HG03066 (cell line): ENCODE measurements around the gene ENTPD1.
A peak's percentile ranks its signal among the peaks of the same experiment; 100 is the strongest.
"Not testable (repeated sequence)": the region's sequence is repeated elsewhere in the genome, so short reads cannot be mapped to it uniquely, and the experiment has no call there.

Experiments used
- ATAC-seq: cut with Tn5 transposase; IDR thresholded peaks from one replicate; pipeline ENCODE4 v1.9.1; 2021; ENCODE audit warnings: low read depth; ENCODE audit not compliant: unreplicated experiment

The ENTPD1 gene

DNA sequence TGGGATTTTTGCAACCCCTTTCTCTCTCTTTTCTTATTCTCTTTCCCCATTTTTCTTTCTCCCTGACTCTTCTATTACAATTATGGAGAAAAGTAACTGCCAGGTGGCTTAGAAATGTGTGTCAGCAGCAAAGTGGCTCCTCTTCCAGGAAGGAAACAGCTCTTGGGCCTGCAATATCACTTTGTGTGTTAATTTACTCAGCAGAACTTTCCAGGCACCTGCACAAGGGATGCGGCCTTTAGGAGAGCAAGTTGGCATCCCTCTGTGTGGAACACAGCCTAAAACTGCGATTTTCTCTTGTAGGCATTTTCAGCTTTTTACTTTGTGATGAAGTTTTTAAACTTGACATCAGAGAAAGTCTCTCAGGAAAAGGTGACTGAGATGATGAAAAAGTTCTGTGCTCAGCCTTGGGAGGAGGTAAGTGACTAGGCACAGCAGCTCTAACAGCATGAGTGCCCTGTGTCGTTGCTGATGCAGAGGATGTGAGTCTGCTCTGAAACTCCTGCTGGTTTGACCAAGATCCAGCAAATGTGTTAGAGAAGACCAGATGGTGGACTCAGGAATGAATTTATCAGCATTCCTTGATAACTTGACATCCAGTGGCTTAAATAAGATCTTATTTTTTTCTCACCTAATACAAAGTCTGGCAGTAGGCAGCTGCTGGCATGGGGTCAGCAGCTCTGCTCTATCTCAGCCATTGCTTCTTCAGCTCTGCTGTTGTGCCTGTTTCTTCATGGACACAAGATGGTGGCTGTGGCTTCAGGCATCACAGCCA is 104.4 kb downstream of the ENTPD1 start:
- ATAC-seq = no peak

DNA sequence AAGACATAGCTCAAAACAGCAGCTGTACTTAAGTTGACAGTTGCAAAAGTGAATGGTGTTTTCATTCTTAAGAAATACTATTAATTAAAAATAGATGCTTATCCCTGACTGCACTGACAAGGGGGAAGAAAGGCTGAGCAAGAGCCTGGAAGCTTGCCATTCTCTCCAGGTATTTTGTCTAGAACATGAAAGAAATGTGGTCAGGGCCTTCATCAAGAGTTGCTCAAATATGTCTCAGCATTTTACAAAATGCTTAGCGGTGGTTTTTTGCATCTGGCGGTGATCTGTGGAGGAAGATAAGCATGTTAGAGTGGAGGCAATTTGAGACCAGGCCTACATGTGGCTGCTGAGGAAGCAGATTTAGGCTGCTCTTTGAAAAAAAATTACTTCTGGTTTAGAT is 105.4 kb downstream of the ENTPD1 start:
- ATAC-seq = no peak

DNA sequence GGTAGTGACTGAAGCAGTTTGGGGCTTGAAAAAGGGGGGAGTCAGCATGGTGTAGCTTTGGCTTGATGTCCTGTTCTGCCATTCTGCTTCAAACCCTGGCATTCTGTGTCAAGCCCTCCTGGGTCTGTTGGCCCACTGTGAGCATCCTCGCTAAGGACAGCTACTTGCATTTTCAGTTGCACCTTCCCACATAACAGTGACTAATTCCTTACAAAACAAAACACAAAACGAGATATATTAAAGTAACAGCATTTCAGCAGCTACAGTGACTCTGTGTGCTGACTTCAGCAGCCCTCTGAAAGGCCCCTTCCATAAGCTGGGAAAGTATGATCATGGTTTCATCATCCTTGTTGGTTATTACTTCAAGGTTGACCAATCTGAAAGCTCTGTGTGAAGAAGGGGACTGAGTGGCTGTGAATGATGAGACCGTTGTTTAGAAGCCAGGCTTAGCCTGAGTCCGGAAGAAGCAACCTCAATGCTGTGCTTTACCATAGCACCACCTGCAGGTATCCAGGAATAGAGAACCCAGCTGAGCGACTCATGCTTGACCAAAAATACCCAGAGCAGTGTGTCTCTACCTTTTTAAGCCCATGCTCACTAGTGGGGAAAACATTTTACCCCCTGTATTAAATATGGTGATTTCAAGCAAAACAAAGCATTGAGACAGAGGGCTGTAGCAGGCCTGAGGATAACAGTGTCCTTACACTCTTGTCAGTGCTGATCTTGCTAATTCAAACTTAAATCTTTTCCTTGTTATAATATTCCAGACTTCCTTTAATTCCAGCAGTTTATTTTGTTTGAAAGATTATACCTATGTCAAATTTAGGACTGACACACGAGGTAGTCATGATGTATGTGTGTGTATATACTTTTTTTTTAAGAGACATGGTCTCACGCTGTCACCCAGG is 109.2 kb downstream of the ENTPD1 start:
- ATAC-seq = peak; percentile 78

DNA sequence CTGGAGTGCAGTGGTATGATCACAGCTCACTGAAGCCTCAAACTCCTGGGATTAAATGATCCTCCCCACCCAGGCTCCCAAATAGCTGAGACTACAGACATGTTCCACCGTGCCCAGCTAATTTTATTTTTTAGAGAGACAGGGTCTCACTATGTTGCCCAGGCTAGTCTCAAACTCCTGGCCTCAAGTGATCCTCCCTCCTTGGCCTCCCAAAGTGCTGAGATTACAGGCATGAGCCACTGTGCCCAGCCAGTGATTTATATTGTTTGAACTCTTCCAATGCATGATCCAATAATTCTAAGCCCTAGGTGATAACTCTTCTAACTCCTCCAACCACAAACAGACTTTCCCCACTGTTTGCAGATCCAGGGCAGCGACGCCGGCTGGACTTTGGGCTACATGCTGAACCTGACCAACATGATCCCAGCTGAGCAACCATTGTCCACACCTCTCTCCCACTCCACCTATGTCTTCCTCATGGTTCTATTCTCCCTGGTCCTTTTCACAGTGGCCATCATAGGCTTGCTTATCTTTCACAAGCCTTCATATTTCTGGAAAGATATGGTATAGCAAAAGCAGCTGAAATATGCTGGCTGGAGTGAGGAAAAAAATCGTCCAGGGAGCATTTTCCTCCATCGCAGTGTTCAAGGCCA is 110.0 kb downstream of the ENTPD1 start:
- no peak for ATAC-seq

DNA sequence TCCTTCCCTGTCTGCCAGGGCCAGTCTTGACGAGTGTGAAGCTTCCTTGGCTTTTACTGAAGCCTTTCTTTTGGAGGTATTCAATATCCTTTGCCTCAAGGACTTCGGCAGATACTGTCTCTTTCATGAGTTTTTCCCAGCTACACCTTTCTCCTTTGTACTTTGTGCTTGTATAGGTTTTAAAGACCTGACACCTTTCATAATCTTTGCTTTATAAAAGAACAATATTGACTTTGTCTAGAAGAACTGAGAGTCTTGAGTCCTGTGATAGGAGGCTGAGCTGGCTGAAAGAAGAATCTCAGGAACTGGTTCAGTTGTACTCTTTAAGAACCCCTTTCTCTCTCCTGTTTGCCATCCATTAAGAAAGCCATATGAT is 110.5 kb downstream of the ENTPD1 start:
- no peak for ATAC-seq

DNA sequence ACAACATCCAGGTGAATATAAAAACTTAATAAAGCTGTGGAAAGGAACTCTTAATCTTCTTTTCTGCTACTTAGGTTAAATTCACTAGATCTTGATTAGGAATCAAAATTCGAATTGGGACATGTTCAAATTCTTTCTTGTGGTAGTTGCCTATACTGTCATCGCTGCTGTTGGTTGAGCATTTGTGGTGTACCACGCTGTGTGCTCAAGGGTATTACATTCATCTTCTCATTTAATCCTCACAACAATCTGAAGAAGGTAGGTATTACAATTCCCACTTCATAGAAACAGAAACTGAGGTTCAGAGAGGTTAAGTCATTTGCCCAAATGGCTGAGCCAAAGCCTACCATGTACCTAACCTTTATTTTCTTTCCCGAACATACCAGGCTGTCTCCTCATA is 111.9 kb downstream of the ENTPD1 start:
- ATAC-seq = no peak

DNA sequence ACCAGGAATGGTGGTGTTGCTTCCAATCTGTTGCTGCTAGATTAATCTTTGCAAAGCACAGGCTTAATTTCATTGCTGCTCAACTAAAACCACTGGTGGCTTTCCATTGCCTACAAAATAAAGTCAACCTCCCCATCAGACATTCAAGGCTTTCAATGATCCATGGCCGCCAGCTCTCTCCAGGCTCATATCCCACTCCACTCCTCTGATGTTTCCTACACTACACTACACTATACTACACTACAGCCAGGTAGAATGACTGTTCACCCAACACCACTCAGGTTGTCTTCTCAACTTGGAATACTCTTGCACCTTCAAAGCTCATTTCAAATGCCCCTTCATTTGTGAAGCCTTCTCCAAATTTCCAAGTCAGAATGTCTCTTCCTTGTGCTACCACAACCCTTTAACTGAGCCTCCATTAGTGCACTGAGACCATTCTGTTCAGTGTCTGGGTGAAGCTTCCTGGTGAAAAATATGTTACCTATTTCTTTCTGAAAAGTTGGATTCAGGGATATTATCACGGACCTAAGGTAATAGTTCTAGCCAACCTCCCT is 116.3 kb downstream of the ENTPD1 start:
- no peak for ATAC-seq

DNA sequence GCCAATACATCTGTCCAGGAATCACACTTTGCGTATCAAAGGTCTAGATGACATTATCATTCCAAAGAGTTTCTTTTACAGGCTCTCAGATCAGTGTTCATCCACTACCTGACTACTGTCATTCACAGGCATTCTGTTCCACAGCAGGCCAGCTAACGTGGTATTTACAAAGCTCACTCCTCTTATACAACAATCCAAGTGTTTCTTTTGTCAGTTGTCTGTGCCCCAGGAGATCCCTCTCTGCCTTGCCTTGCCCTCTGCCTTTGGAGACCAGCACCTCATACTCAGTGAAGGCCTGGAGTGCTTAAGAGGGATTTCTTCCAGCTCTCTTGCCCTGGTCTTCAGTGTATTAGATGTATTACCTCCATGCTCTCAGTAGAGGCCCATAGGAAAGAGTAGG is 117.2 kb downstream of the ENTPD1 start:
- ATAC-seq = no peak

DNA sequence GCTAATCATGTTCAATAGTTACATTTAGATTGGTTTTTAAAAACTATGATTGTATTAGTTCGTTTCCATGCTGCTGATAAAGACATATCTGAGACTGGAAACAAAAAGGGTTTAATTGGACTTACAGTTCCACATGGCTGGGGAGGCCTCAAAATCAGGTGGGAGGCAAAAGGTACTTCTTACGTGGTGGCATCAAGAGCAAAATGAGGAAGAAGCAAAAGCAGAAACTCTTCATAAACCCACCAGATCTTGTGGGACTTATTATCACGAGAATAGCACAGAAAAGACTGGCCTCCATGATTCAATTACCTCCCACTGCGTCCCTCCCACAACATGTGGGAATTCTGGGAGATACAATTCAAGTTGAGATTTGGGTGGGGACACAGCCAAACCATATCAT is 117.7 kb downstream of the ENTPD1 start:
- ATAC-seq = no peak

DNA sequence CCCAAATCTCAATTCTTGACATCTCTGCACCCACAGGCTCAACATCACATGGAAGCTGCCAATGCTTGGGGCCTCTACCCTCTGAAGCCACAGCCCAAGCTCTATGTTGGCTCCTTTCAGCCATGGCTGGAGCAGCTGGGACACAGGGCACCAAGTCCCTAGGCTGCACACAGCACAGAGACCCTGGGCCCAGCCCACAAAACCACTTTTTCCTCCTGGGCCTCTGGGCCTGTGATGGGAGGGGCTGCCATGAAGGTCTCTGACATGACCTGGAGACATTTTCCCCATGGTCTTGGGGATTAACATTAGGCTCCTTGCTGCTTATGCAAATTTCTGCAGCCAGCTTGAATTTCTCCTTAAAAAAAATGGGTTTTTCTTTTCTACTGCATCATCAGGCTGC is 118.8 kb downstream of the ENTPD1 start:
- ATAC-seq = not testable (repeated sequence)

DNA sequence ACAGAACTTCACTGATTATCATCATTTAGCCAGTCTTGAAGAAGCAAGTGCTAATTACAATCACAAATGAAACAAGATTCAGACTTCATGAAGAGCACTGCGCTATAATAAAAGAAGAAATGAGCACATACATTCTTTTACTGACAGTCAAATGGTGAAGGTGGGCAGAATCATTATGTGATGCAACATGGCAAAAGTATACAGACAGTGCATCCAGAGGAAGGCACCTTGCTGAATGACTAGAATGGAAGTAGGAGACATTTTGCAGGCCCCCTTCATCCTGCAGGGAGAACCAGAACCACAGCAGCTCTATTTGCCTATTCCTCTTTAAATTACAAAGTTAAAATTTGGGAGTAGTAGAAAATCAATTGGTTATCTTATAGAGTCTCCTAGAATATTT is 120.8 kb downstream of the ENTPD1 start:
- no peak for ATAC-seq

DNA sequence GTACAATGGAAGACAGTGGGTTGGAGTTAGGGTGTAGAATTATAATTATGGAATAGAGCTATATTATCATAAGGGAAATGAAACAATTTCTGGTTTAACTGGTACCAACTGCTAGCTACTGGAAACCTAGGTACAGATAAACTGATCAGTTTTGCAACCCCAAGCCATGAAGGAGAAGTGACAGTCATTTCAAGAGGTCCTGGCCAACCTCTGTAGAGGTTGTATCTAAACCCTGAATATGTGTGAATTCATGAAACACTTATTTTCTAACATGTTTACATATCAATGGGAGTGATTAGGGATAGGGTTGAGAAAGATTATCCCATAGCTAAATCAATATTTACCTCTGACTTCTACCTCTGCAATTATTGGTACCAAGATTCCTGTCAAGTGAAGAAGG is 121.9 kb downstream of the ENTPD1 start:
- no peak for ATAC-seq

DNA sequence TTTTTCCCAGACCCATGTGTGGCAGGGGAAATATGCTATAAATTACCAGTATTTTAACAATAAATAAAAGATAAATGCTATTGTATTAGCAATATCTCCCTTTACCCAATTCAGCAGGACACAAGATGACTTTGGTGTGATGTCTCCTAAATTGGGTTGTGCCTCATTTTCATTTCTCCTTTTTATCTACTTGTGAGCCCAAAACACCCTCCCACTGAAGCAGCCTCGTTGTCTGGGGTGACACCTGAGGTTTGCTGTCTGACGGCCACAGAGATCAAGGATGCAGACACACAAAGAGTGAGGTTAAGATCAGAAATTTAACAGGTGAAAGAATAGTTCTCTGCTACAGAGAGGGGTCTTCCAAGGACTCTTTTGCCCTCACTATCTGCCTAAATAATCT is 124.7 kb downstream of the ENTPD1 start:
- ATAC-seq = no peak

DNA sequence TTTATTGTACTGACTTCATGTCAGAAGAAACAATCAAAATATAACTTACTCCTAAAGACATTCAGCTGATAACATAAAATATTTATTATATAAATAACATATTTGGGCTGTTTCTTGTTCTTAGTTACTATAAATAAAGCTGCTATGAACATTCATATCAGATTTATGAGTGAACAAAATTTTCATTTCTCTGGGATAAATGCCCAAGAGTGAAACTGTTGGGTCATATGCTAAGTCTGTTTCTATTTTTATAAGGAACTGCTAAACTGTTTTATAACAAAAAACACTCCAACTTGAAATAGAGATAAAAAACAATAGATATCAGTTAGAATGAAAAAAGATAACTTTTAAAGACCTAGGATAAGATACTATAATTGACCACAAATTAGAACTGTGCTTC is 125.4 kb downstream of the ENTPD1 start:
- ATAC-seq = no peak

DNA sequence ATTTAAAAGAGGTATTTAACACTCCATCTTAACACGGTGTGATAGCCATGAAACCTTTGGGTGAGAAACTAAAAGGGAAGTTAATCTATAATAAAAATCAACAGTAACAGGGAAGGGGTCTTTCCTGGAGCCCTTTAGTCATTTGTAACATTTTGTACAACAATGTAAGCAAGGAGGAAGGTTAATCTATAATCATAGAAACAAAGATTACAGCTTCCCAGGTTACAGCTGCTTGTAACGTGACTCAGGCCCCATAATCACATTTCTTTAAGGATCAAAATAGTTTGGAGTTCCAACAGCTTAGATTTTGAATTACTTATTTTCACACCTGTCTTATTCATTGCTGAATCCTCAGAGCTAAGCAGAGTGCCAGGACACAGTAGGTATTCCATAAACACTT is 133.9 kb downstream of the ENTPD1 start:
- ATAC-seq = no peak

DNA sequence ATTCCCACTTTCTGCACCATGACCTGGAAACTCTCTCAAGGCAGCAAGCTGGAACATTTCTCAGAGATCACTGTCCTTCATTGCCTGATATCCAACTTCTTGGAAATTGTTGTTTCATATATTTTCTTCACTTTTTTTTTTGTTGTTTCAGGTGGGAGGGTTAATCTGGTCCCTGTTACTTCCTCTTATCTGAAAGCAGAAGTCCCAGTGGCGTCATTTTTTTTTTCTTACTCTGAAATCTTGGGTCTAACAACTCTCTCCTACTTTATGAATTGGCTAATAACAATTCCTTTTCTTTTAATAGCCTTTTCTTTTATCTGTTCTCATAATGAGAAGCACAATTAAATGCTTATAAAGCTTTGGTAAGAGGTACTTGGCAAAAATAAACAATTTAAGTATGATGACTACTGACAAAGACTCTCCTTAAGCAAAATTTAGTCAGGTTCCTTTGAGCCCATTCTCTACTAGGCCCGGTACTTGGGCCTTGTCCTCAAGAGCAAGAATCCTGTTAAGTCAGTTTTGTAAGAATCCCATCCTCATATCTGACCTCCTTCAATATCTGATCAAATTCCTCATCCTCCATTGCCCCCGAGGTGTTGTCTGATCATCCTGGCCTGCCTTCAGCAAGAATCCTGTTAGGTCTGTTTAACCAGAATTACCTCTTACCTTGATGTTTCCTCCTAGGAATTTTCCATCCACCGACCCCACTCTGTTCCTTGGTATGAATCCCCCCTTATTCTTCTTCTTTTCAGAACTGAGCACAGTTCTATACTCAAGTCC is 140.3 kb downstream of the ENTPD1 start:
- no peak for ATAC-seq

DNA sequence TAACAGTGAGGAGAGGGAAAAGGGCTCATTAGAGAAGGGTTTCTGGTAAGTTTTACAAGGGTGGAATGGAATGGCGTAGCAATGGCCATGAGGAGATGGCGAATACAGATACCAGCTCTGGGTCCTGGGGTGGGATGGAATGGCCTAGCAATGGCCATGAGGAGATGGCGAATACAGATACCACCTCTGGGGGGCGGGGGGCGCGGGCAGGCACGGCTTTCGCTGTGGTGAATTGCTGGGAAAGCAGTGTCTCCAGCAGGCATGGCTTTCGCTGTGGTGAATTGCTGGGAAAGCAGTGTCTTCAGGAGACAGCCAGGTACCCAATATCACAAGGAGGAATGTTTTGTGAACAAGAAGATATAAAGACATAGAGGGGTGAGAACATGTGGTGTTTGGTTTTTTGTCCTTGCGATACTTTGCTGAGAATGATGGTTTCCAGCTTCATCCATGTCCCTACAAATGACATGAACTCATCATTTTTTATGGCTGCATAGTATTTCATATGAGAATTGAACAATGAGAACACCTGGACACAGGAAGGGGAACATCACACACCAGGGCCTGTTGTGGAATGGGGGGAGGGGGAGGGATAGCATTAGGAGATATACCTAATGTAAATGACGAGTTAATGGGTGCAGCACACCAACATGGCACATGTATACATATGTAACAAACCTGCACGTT is 150.1 kb downstream of the ENTPD1 start:
- not testable (repeated sequence) for ATAC-seq

DNA sequence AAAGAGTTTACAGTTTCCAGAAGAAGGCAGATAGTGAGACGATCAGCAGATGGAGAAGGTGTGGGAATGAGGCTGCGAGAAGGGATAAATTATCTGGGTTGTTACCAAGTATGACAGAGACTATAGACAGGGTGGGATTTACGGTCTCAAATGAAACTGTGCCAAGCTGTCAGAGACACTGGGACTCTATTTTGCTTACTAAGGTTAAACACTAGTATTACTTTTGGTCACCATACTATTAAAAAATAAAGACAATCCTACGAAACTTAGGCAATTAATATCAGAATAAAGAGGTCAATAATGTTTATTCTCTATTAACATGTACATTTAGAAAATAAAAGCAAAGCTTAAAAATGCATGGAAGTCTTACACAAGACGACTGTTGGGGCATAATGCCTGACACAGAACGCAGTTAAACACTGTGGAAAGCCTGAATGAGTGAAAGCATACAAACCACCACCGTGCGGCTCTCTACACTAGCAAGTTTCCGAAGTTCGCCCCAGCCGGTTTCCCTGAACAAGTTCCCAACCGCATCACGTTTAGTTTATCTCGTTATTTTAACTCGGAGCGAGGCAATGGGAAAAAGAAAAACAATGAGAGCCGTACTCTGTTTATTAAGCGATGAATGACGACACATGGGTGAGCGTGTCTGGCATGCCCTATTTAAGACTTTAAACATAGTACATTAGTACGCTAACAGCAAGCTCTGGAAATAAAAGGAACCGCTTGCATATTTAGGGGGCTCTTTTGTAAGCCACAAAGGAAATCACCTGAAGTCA is 150.9 kb downstream of the ENTPD1 start:
- ATAC-seq = peak; percentile 43
